RPMI8226 (cell line): Measurements from ENCODE around the gene RPL18.

Experiments used
- DNase-seq: peaks from one replicate; pipeline ENCODE4 v3.0.0-alpha.2; 2015

Gene RPL18

GRCh38 chr19:48573163-48573505, 45.8 kb downstream of the RPL18 start:
- no peak for DNase-seq

DNA sequence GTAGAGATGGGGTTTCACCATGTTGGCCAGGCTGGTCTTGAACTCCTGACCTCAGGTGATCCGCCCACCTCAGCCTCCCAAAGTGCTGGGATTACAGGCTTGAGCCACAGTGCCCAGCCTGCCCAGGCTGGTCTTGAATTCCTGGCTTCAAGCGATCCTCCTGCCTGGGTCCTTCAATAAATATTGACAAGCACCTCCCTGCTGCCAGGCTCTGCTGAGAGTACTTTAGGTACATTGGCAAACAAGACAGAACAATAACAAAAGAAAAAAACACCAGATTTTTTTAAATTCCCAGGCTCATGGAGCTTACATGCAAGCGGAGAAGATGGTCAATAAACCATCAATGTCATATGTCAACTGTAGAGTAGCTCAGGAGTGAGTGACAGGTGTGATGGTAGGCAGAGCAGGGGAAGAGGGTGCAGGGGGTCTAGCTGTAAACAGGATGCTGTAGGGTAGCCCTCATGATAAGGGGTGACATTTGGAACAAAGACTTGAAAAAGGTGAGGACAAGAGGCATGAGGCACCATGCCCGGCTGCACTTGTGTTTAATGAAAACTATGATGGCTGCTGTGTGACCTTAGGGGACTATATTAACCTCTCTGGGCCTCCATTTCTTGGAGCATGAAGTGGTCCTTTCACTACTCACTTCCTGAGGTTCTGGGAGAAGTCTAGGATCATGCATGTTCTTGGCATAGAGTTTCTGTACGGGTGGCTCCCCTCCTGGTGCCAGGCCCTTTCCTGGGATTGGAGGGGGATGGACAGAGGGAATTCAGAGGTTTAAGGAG, 47.4 kb downstream of the RPL18 start:
- DNase-seq, result no peak

DNA sequence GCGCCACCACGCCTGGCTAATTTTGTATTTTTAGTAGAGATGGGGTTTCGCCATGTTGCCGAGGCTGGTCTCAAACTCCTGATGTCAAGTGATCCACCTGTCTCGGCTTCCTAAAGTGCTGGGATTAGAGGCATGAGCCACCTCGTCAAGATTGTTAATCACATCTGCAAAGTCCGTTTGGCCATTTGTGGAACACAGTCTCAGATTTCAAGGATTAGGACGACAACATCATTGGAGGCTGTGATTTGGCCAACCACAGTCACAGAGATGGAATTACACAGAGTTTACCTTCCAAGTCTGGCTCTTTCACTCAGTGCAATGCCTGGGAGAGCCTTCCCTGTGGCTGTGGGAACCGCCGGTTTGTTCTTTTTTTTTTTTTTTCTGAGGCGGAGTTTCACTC, 49.2 kb downstream of the RPL18 start:
- DNase-seq, result no peak

GRCh38 chr19:48568345-48568886, 50.6 kb downstream of the RPL18 start:
- peak; percentile 46 for DNase-seq
